ENCODE measurements around the gene ZFR2.
A peak's percentile ranks its signal among the peaks of the same experiment; 100 is the strongest.

ZFR2 gene

GRCh38 chr19:3804429-3804828 is 64.4 kb downstream of the ZFR2 start:
- Histone ChIP-seq H3K23ac (ENCODE audit: low read length) (no peak overlapping the region), H4K5ac (ENCODE audit: low read length) (no peak overlapping the region)

GRCh38 chr19:3803986-3804385 is 64.9 kb downstream of the ZFR2 start:
- no peak overlapping the region for H3K18ac ChIP-seq (ENCODE audit: low read length)
- no peaks in the 10 kb centered on the region for H3K36me3 ChIP-seq (ENCODE audit: control insufficient read depth, insufficient read depth, low read length)
- H3K4me2 ChIP-seq (ENCODE audit: low read length), result no peak overlapping the region
- H3K56ac ChIP-seq (ENCODE audit: low read length), result no peak overlapping the region
- H2BK5ac ChIP-seq (ENCODE audit: low read length), result no peak overlapping the region
- WGBS (ENCODE audit: extremely low coverage, insufficient coverage, low lambda C conversion rate), result no CpG with 5 or more reads among the region's 10 CpGs
- H3K79me2 ChIP-seq (ENCODE audit: control insufficient read depth, insufficient read depth, low read length), result no peaks in the 10 kb centered on the region
- H4K5ac ChIP-seq (ENCODE audit: low read length), result no peak overlapping the region
- H4K8ac ChIP-seq (ENCODE audit: low read depth, low read length), result no peak overlapping the region
- H3K27ac ChIP-seq (ENCODE audit: low read depth, low read length), result no peak overlapping the region
- no peak overlapping the region for H3K4ac ChIP-seq (ENCODE audit: low read depth, low read length)
- no peak overlapping the region for H3K4me3 ChIP-seq (ENCODE audit: low read length)
- H3K79me1 ChIP-seq (ENCODE audit: low read length), result no peaks in the 10 kb centered on the region
- H3K23ac ChIP-seq (ENCODE audit: low read length), result no peak overlapping the region
- peaks cover 2% of the 10 kb centered on the region for H3K27me3 ChIP-seq (ENCODE audit: insufficient read depth, low read length, poor library complexity)
- H3K9ac ChIP-seq (ENCODE audit: low read length), result no peak overlapping the region
- no peaks in the 10 kb centered on the region for H3K4me1 ChIP-seq (ENCODE audit: control insufficient read depth, low read depth, low read length)
- H2BK120ac ChIP-seq (ENCODE audit: low read depth, low read length), result no peak overlapping the region
- DNase-seq, result no peak
- H2AK5ac ChIP-seq (ENCODE audit: low read length), result no peak overlapping the region
- no peak overlapping the region for H2BK15ac ChIP-seq (replicated peaks; ENCODE audit: low read depth)

More at GRCh38 chr19:3804429-3804828, 64.4 kb downstream of the ZFR2 start:
- no peak overlapping the region for H2BK5ac ChIP-seq (ENCODE audit: low read length)
- no peak overlapping the region for H3K4ac ChIP-seq (ENCODE audit: low read depth, low read length)
- no peaks in the 10 kb centered on the region for H3K36me3 ChIP-seq (ENCODE audit: control insufficient read depth, insufficient read depth, low read length)
- H3K56ac ChIP-seq (ENCODE audit: low read length), result no peak overlapping the region
- H3K4me2 ChIP-seq (ENCODE audit: low read length), result no peak overlapping the region
- no peak overlapping the region for H2BK15ac ChIP-seq (replicated peaks; ENCODE audit: low read depth)
- no peak for DNase-seq
- WGBS (ENCODE audit: extremely low coverage, insufficient coverage, low lambda C conversion rate), result no CpG with 5 or more reads among the region's 13 CpGs
- no peak overlapping the region for H3K4me3 ChIP-seq (ENCODE audit: low read length)
- H3K18ac ChIP-seq (ENCODE audit: low read length), result no peak overlapping the region
- H2AK5ac ChIP-seq (ENCODE audit: low read length), result no peak overlapping the region
- H3K27me3 ChIP-seq (ENCODE audit: insufficient read depth, low read length, poor library complexity), result peaks cover 2% of the 10 kb centered on the region
- no peaks in the 10 kb centered on the region for H3K4me1 ChIP-seq (ENCODE audit: control insufficient read depth, low read depth, low read length)
- no peaks in the 10 kb centered on the region for H3K79me2 ChIP-seq (ENCODE audit: control insufficient read depth, insufficient read depth, low read length)
- H3K27ac ChIP-seq (ENCODE audit: low read depth, low read length), result no peak overlapping the region
- H2BK120ac ChIP-seq (ENCODE audit: low read depth, low read length), result no peak overlapping the region
- no peak overlapping the region for H4K8ac ChIP-seq (ENCODE audit: low read depth, low read length)
- no peaks in the 10 kb centered on the region for H3K79me1 ChIP-seq (ENCODE audit: low read length)
- H3K9ac ChIP-seq (ENCODE audit: low read length), result no peak overlapping the region

- H3K4me2 ChIP-seq (ENCODE audit: low read length), result no peak overlapping the region
- H2BK5ac ChIP-seq (ENCODE audit: low read length), result no peak overlapping the region
- no peaks in the 10 kb centered on the region for H3K79me1 ChIP-seq (ENCODE audit: low read length)
- no peak overlapping the region for H2AK5ac ChIP-seq (ENCODE audit: low read length)
- no peak overlapping the region for H2BK15ac ChIP-seq (replicated peaks; ENCODE audit: low read depth)
- no peak overlapping the region for H3K27ac ChIP-seq (ENCODE audit: low read depth, low read length)
- H3K79me2 ChIP-seq (ENCODE audit: control insufficient read depth, insufficient read depth, low read length), result no peaks in the 10 kb centered on the region
- no peak overlapping the region for H4K8ac ChIP-seq (ENCODE audit: low read depth, low read length)
- H3K56ac ChIP-seq (ENCODE audit: low read length), result no peak overlapping the region
- H3K36me3 ChIP-seq (ENCODE audit: control insufficient read depth, insufficient read depth, low read length), result no peaks in the 10 kb centered on the region
- H3K4me1 ChIP-seq (ENCODE audit: control insufficient read depth, low read depth, low read length), result no peaks in the 10 kb centered on the region
- H2BK120ac ChIP-seq (ENCODE audit: low read depth, low read length), result no peak overlapping the region
- H3K23ac ChIP-seq (ENCODE audit: low read length), result no peak overlapping the region
- H3K4me3 ChIP-seq (ENCODE audit: low read length), result no peak overlapping the region
- H4K5ac ChIP-seq (ENCODE audit: low read length), result no peak overlapping the region
- H3K9ac ChIP-seq (ENCODE audit: low read length), result no peak overlapping the region
- DNase-seq, result no peak
- peaks cover 2% of the 10 kb centered on the region for H3K27me3 ChIP-seq (ENCODE audit: insufficient read depth, low read length, poor library complexity)
- H3K4ac ChIP-seq (ENCODE audit: low read depth, low read length), result no peak overlapping the region
- WGBS (ENCODE audit: extremely low coverage, insufficient coverage, low lambda C conversion rate), result no CpG with 5 or more reads among the region's 24 CpGs
- no peak overlapping the region for H3K18ac ChIP-seq (ENCODE audit: low read length)
These were observed 65.5 kb downstream of the ZFR2 start for GRCh38 chr19:3803114-3803888.

GRCh38 chr19:3801412-3802096 is 67.3 kb downstream of the ZFR2 start:
- Histone ChIP-seq H3K4ac (ENCODE audit: low read depth, low read length) (no peak overlapping the region), H3K27ac (ENCODE audit: low read depth, low read length) (no peak overlapping the region), H2BK120ac (ENCODE audit: low read depth, low read length) (no peak overlapping the region), H3K9ac (ENCODE audit: low read length) (no peak overlapping the region), H3K56ac (ENCODE audit: low read length) (no peak overlapping the region), H2BK5ac (ENCODE audit: low read length) (no peak overlapping the region), H4K5ac (ENCODE audit: low read length) (no peak overlapping the region), H4K8ac (ENCODE audit: low read depth, low read length) (no peak overlapping the region), H2AK5ac (ENCODE audit: low read length) (no peak overlapping the region), H3K79me1 (ENCODE audit: low read length) (no peaks in the 10 kb centered on the region), H3K27me3 (ENCODE audit: insufficient read depth, low read length, poor library complexity) (peaks cover 2% of the 10 kb centered on the region), H3K36me3 (ENCODE audit: control insufficient read depth, insufficient read depth, low read length) (no peaks in the 10 kb centered on the region), H3K18ac (ENCODE audit: low read length) (no peak overlapping the region), H3K4me2 (ENCODE audit: low read length) (no peak overlapping the region), H2BK15ac (replicated peaks; ENCODE audit: low read depth) (no peak overlapping the region), H3K79me2 (ENCODE audit: control insufficient read depth, insufficient read depth, low read length) (no peaks in the 10 kb centered on the region), H3K4me3 (ENCODE audit: low read length) (no peak overlapping the region), H3K4me1 (ENCODE audit: control insufficient read depth, low read depth, low read length) (no peaks in the 10 kb centered on the region), H3K23ac (ENCODE audit: low read length) (no peak overlapping the region)
- DNase-seq, result peak; percentile 69
- WGBS (ENCODE audit: extremely low coverage, insufficient coverage, low lambda C conversion rate), result no CpG with 5 or more reads among the region's 46 CpGs

- no peak overlapping the region for H3K4me2 ChIP-seq (ENCODE audit: low read length)
- H3K4ac ChIP-seq (ENCODE audit: low read depth, low read length), result no peak overlapping the region
- no peak overlapping the region for H2BK120ac ChIP-seq (ENCODE audit: low read depth, low read length)
- H3K79me2 ChIP-seq (ENCODE audit: control insufficient read depth, insufficient read depth, low read length), result no peaks in the 10 kb centered on the region
- H2BK15ac ChIP-seq (replicated peaks; ENCODE audit: low read depth), result no peak overlapping the region
- no peak overlapping the region for H3K56ac ChIP-seq (ENCODE audit: low read length)
- H3K36me3 ChIP-seq (ENCODE audit: control insufficient read depth, insufficient read depth, low read length), result no peaks in the 10 kb centered on the region
- H2BK5ac ChIP-seq (ENCODE audit: low read length), result no peak overlapping the region
- no peak overlapping the region for H4K8ac ChIP-seq (ENCODE audit: low read depth, low read length)
- H3K9ac ChIP-seq (ENCODE audit: low read length), result no peak overlapping the region
- WGBS (ENCODE audit: extremely low coverage, insufficient coverage, low lambda C conversion rate), result no CpG with 5 or more reads among the region's 21 CpGs
- H3K18ac ChIP-seq (ENCODE audit: low read length), result no peak overlapping the region
- H3K27me3 ChIP-seq (ENCODE audit: insufficient read depth, low read length, poor library complexity), result peaks cover 2% of the 10 kb centered on the region
- no peak overlapping the region for H3K23ac ChIP-seq (ENCODE audit: low read length)
- H2AK5ac ChIP-seq (ENCODE audit: low read length), result no peak overlapping the region
- no peaks in the 10 kb centered on the region for H3K79me1 ChIP-seq (ENCODE audit: low read length)
- H4K5ac ChIP-seq (ENCODE audit: low read length), result no peak overlapping the region
- no peak for DNase-seq
- no peak overlapping the region for H3K4me3 ChIP-seq (ENCODE audit: low read length)
- no peak overlapping the region for H3K27ac ChIP-seq (ENCODE audit: low read depth, low read length)
- no peaks in the 10 kb centered on the region for H3K4me1 ChIP-seq (ENCODE audit: control insufficient read depth, low read depth, low read length)
These were observed 67.8 kb downstream of the ZFR2 start for GRCh38 chr19:3800996-3801395.
